ENCODE data around the gene TTC17. TPM values are rescaled to one million over a fixed set of nuclear protein-coding genes. Genes with fewer than 3 reads are reported as not detected.

Gene TTC17
- total and polyA plus RNA-seq, 2 of the 4 experiments (the other 2 are of a cell fraction): 56.3 to 61.3 TPM

- Histone ChIP-seq H3K4ac (ENCODE audit: low read depth, low read length) (no peak overlapping the region), H2BK120ac (ENCODE audit: low read depth, low read length) (no peak overlapping the region), H3K4me1 (ENCODE audit: control insufficient read depth, insufficient read depth, low read length) (no peaks in the 10 kb centered on the region), H3K23ac (ENCODE audit: low read depth, low read length) (no peak overlapping the region), H4K91ac (ENCODE audit: insufficient read depth, low read depth, low read length) (no peak overlapping the region), H3K14ac (replicated peaks; ENCODE audit: low read depth, low read length) (no peak overlapping the region), H4K20me1 (ENCODE audit: insufficient read depth, low read length) (no peaks in the 10 kb centered on the region), H2BK5ac (ENCODE audit: low read depth, low read length, poor library complexity, severe bottlenecking) (no peak overlapping the region), H2AK5ac (ENCODE audit: low read depth, low read length) (no peak overlapping the region), H3K27me3 (ENCODE audit: control insufficient read depth, insufficient read depth, low read length) (no peaks in the 10 kb centered on the region), H2BK15ac (ENCODE audit: low read depth, low read length) (no peak overlapping the region), H3K9me3 (ENCODE audit: control insufficient read depth, insufficient read depth, low read length) (peaks cover 2% of the 10 kb centered on the region), H3K18ac (ENCODE audit: low read depth, low read length) (no peak overlapping the region), H2BK20ac (ENCODE audit: low read depth, low read length) (no peak overlapping the region), H3K56ac (ENCODE audit: extremely low read depth, insufficient read depth, low read length) (no peak overlapping the region), H4K5ac (ENCODE audit: low read depth, low read length) (no peak overlapping the region), H3K4me2 (ENCODE audit: low read depth, low read length) (no peak overlapping the region), H3K9ac (ENCODE audit: low read depth, low read length) (no peak overlapping the region), H3K36me3 (ENCODE audit: control insufficient read depth, insufficient read depth, low read length) (peaks cover 26% of the 10 kb centered on the region), H4K8ac (ENCODE audit: low read depth in 2 of 2, low read length in 2 of 2) (no peak overlapping the region), H3K27ac (ENCODE audit: insufficient read depth, low read length) (no peak overlapping the region), H3K9me1 (ENCODE audit: insufficient read depth, low read length) (peaks cover 3% of the 10 kb centered on the region; the same call in 1 of the 2 replicates), H3K79me1 (ENCODE audit: low read depth in 1 of 2, low read length in 2 of 2) (no peaks in the 10 kb centered on the region), H3K4me3 (ENCODE audit: insufficient read depth, low read depth, low read length) (no peak overlapping the region), H2AK9ac (replicated peaks; ENCODE audit: low read depth, low read length, poor library complexity) (no peak overlapping the region), H2AFZ (replicated peaks; ENCODE audit: low read length, poor library complexity) (no peak overlapping the region)
- intact Hi-C loops (cut with micrococcal nuclease) (loop anchor here (10.0 kb wide), 1 partner anchor 396 kb away; no protein-coding TSS in a partner anchor), dilution Hi-C loops (cut with HindIII; ENCODE audit: low sequenced_read_pairs, unreplicated experiment) (no loop called here), in situ Hi-C loops (cut with MboI; ENCODE audit: low sequenced_read_pairs) (no loop called here)
- BruUV-seq (replicated peaks): no TSS peak
- DNase-seq (no peak), ATAC-seq (ENCODE audit: low read depth) (no peak)
- ChIA-PET POLR2A (ENCODE audit: unreplicated experiment) (no interaction called here), CTCF (no interaction called here)
- TF ChIP-seq MAFK (IDR thresholded peaks at IDR 0.05; ENCODE audit: low read depth, low read length) (no peak), RAD21 (IDR thresholded peaks at IDR 0.05; ENCODE audit: low read length) (no peak), USF2 (IDR thresholded peaks at IDR 0.05; ENCODE audit: low read depth, low read length) (no peak), CTCF (conservative IDR thresholded peaks at IDR 0.05; ENCODE audit: low read depth, low read length) (no peak), CEBPB (IDR thresholded peaks at IDR 0.05; ENCODE audit: low read depth, low read length) (no peak), CHD1 (IDR thresholded peaks at IDR 0.05; ENCODE audit: low read depth, low read length) (no peak), POLR2A (IDR thresholded peaks at IDR 0.05; ENCODE audit: low read depth, low read length) (no peak), RFX5 (IDR thresholded peaks at IDR 0.05; ENCODE audit: low read depth, low read length) (no peak)
- WGBS, 2 experiments (ENCODE audit: extremely low coverage in 2 of 2, insufficient read length in 1 of 2): no CpG with 5 or more reads among the region's 2 CpGs
These were observed 99.8 kb downstream of the TTC17 start for GRCh38 chr11:43458486-43458885.
